ENCODE results near the gene NQO2.
"Not testable (repeated sequence)": the region's sequence is repeated elsewhere in the genome, so short reads cannot be mapped to it uniquely, and the experiment has no call there.

Gene NQO2

GRCh38 chr6:3003226-3003625, 3.5 kb downstream of the NQO2 start:
- not testable (repeated sequence) for H3K27ac ChIP-seq (ENCODE audit: low read length)
- H3K36me3 ChIP-seq (ENCODE audit: control insufficient read depth in 2 of 2, insufficient read depth in 2 of 2, low read length in 2 of 2): peaks cover 10 to 15% of the 10 kb centered on the region in 2 donors

GRCh38 chr6:3005077-3005476, 5.4 kb downstream of the NQO2 start:
- no peak overlapping the region for H3K27ac ChIP-seq (ENCODE audit: low read length)
- no peak overlapping the region for H3K4me3 ChIP-seq (ENCODE audit: low read length in 2 of 2)
- H3K9ac ChIP-seq (ENCODE audit: low read length in 2 of 2): no peak overlapping the region
- no peaks in the 10 kb centered on the region for H3K9me3 ChIP-seq (ENCODE audit: control insufficient read depth in 2 of 2, low read length in 2 of 2)
- no peaks in the 10 kb centered on the region for H3K27me3 ChIP-seq (ENCODE audit: control insufficient read depth in 1 of 2, insufficient read depth in 2 of 2, low read length in 2 of 2)
- H3K4me1 ChIP-seq (ENCODE audit: control insufficient read depth, insufficient read depth, low read length): peaks cover 7% of the 10 kb centered on the region
- H3K36me3 ChIP-seq (ENCODE audit: control insufficient read depth in 2 of 2, insufficient read depth in 2 of 2, low read length in 2 of 2): peaks cover 10 to 18% of the 10 kb centered on the region in 2 donors

More at GRCh38 chr6:3003226-3003625, 3.5 kb downstream of the NQO2 start:
- H3K4me3 ChIP-seq (ENCODE audit: low read length in 2 of 2); H3K9me3 ChIP-seq (ENCODE audit: control insufficient read depth in 2 of 2, low read length in 2 of 2); H3K27me3 ChIP-seq (ENCODE audit: control insufficient read depth in 1 of 2, insufficient read depth in 2 of 2, low read length in 2 of 2); H3K9ac ChIP-seq (ENCODE audit: low read length in 2 of 2): not testable (repeated sequence)
- H3K4me1 ChIP-seq (ENCODE audit: control insufficient read depth, insufficient read depth, low read length): peaks cover 17% of the 10 kb centered on the region

DNA sequence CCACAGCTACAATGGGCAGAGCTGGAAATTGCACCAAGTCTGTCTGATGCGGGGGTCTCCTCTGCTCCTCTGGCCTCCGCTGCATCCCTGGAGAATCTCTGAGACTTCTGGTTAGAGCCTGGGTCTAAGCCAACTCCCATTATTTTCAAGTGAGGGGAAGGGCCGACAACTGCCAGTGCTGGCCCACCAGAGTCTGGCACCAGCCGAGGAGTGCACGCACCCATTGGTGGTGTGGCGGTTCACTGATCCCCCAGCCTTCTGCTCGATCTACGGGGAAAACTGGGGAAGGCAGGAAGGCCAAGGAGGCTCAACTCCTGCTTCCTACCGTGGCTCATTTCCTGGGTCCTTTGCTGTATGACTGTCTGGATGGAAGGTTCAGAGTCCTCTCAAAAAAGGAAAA, 6.2 kb downstream of the NQO2 start:
- H3K9ac ChIP-seq (ENCODE audit: low read length in 2 of 2): no peak overlapping the region
- no peaks in the 10 kb centered on the region for H3K27me3 ChIP-seq (ENCODE audit: control insufficient read depth in 1 of 2, insufficient read depth in 2 of 2, low read length in 2 of 2)
- H3K36me3 ChIP-seq (ENCODE audit: control insufficient read depth in 2 of 2, insufficient read depth in 2 of 2, low read length in 2 of 2): peaks cover 17 to 25% of the 10 kb centered on the region in 2 donors

DNA sequence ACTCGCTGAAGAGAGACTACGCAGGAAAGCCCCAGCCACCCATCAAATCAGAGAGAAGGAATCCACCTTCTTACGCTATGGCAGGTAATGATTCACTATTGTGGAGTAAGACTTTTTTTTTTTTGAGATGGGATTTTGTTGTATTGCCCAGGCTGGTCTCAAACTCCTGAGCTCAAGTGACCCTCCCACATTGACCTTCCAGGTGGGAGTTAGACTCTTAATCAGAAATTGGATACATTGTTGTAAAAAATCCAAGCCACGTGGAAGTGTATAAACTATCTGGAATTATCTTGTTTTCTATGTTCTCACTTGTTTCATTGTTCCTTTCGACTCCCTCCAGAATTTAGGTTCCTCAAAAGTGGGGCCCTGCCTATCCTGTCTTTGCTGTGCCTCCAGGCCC, 6.8 kb downstream of the NQO2 start:
- H3K36me3 ChIP-seq (ENCODE audit: control insufficient read depth in 2 of 2, insufficient read depth in 2 of 2, low read length in 2 of 2): peaks cover 23 to 25% of the 10 kb centered on the region in 2 donors
- H3K9me3 ChIP-seq (ENCODE audit: control insufficient read depth in 2 of 2, low read length in 2 of 2): peaks cover 0 to 1% of the 10 kb centered on the region in 2 donors
- H3K4me3 ChIP-seq (ENCODE audit: low read length in 2 of 2): no peak overlapping the region
- no peaks in the 10 kb centered on the region for H3K27me3 ChIP-seq (ENCODE audit: control insufficient read depth in 1 of 2, insufficient read depth in 2 of 2, low read length in 2 of 2)
- no peak overlapping the region for H3K27ac ChIP-seq (ENCODE audit: low read length)
- no peak overlapping the region for H3K9ac ChIP-seq (ENCODE audit: low read length in 2 of 2)
- H3K4me1 ChIP-seq (ENCODE audit: control insufficient read depth, insufficient read depth, low read length): peaks cover 3% of the 10 kb centered on the region

More for the DNA sequence above, 6.2 kb downstream of the NQO2 start:
- H3K27ac ChIP-seq (ENCODE audit: low read length): no peak overlapping the region
- H3K4me1 ChIP-seq (ENCODE audit: control insufficient read depth, insufficient read depth, low read length): peaks cover 3% of the 10 kb centered on the region
- H3K4me3 ChIP-seq (ENCODE audit: low read length in 2 of 2): no peak overlapping the region
- H3K9me3 ChIP-seq (ENCODE audit: control insufficient read depth in 2 of 2, low read length in 2 of 2): no peaks in the 10 kb centered on the region

GRCh38 chr6:3007571-3007970, 7.9 kb downstream of the NQO2 start:
- no peak overlapping the region for H3K27ac ChIP-seq (ENCODE audit: low read length)
- no peak overlapping the region for H3K4me3 ChIP-seq (ENCODE audit: low read length in 2 of 2)
- H3K36me3 ChIP-seq (ENCODE audit: control insufficient read depth in 2 of 2, insufficient read depth in 2 of 2, low read length in 2 of 2): peaks cover 32 to 34% of the 10 kb centered on the region in 2 donors
- H3K27me3 ChIP-seq (ENCODE audit: control insufficient read depth in 1 of 2, insufficient read depth in 2 of 2, low read length in 2 of 2): no peaks in the 10 kb centered on the region
- H3K9ac ChIP-seq (ENCODE audit: low read length in 2 of 2): no peak overlapping the region
- no peaks in the 10 kb centered on the region for H3K4me1 ChIP-seq (ENCODE audit: control insufficient read depth, insufficient read depth, low read length)
- H3K9me3 ChIP-seq (ENCODE audit: control insufficient read depth in 2 of 2, low read length in 2 of 2): peaks cover 0 to 5% of the 10 kb centered on the region in 2 donors

DNA sequence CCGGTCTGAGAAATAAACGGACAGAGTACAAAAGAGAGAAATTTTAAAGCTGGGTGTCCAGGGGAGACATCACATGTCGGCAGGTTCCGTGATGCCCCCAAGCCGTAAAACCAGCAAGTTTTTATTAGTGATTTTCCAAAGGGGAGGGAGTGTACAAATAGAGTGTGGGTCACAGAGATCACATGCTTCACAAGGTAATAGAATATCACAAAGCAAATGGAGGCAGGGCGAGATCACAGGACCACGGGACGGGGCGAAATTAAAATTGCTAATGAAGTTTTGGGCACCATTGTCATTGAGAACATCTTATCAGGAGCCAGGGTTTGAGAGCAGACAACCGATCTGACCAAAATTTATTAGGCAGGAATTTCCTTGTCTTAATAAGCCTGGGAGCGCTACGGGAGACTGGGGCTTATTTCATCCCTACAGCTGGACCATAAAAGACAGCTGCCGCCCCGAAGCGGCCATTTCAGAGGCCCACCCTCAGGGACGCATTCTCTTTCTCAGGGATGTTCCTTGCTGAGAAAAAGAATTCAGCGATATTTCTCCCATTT, 9.1 kb downstream of the NQO2 start:
- H3K4me1 ChIP-seq (ENCODE audit: control insufficient read depth, insufficient read depth, low read length); H3K4me3 ChIP-seq (ENCODE audit: low read length in 2 of 2); H3K27ac ChIP-seq (ENCODE audit: low read length); H3K9ac ChIP-seq (ENCODE audit: low read length in 2 of 2); H3K27me3 ChIP-seq (ENCODE audit: control insufficient read depth in 1 of 2, insufficient read depth in 2 of 2, low read length in 2 of 2); H3K9me3 ChIP-seq (ENCODE audit: control insufficient read depth in 2 of 2, low read length in 2 of 2): not testable (repeated sequence)
- H3K36me3 ChIP-seq (ENCODE audit: control insufficient read depth in 2 of 2, insufficient read depth in 2 of 2, low read length in 2 of 2): peaks cover 36 to 40% of the 10 kb centered on the region in 2 donors

- Histone ChIP-seq H3K27ac (ENCODE audit: low read length) (no peak overlapping the region), H3K4me3 (ENCODE audit: low read length in 2 of 2) (no peak overlapping the region), H3K27me3 (ENCODE audit: control insufficient read depth in 1 of 2, insufficient read depth in 2 of 2, low read length in 2 of 2) (no peaks in the 10 kb centered on the region), H3K9ac (ENCODE audit: low read length in 2 of 2) (no peak overlapping the region), H3K4me1 (ENCODE audit: control insufficient read depth, insufficient read depth, low read length) (no peaks in the 10 kb centered on the region), H3K9me3 (ENCODE audit: control insufficient read depth in 2 of 2, low read length in 2 of 2) (peaks cover 0 to 5% of the 10 kb centered on the region in 2 donors), H3K36me3 (ENCODE audit: control insufficient read depth in 2 of 2, insufficient read depth in 2 of 2, low read length in 2 of 2) (peaks cover 37 to 45% of the 10 kb centered on the region in 2 donors)
Measured at GRCh38 chr6:3009930-3010329, 10.2 kb downstream of the NQO2 start.

- Histone ChIP-seq H3K9me3 (ENCODE audit: control insufficient read depth in 2 of 2, low read length in 2 of 2) (peaks cover 0 to 5% of the 10 kb centered on the region in 2 donors), H3K4me3 (ENCODE audit: low read length in 2 of 2) (no peak overlapping the region), H3K36me3 (ENCODE audit: control insufficient read depth in 2 of 2, insufficient read depth in 2 of 2, low read length in 2 of 2) (peaks cover 45 to 55% of the 10 kb centered on the region in 2 donors), H3K4me1 (ENCODE audit: control insufficient read depth, insufficient read depth, low read length) (no peaks in the 10 kb centered on the region), H3K9ac (ENCODE audit: low read length in 2 of 2) (no peak overlapping the region), H3K27ac (ENCODE audit: low read length) (no peak overlapping the region), H3K27me3 (ENCODE audit: control insufficient read depth in 1 of 2, insufficient read depth in 2 of 2, low read length in 2 of 2) (no peaks in the 10 kb centered on the region)
Measured at GRCh38 chr6:3011158-3011557, 11.5 kb downstream of the NQO2 start.

GRCh38 chr6:3011592-3011991, 11.9 kb downstream of the NQO2 start:
- Histone ChIP-seq H3K4me3 (ENCODE audit: low read length in 2 of 2) (no peak overlapping the region), H3K9ac (ENCODE audit: low read length in 2 of 2) (no peak overlapping the region), H3K4me1 (ENCODE audit: control insufficient read depth, insufficient read depth, low read length) (no peaks in the 10 kb centered on the region), H3K36me3 (ENCODE audit: control insufficient read depth in 2 of 2, insufficient read depth in 2 of 2, low read length in 2 of 2) (peaks cover 47 to 58% of the 10 kb centered on the region in 2 donors), H3K9me3 (ENCODE audit: control insufficient read depth in 2 of 2, low read length in 2 of 2) (peaks cover 0 to 5% of the 10 kb centered on the region in 2 donors), H3K27ac (ENCODE audit: low read length) (no peak overlapping the region), H3K27me3 (ENCODE audit: control insufficient read depth in 1 of 2, insufficient read depth in 2 of 2, low read length in 2 of 2) (no peaks in the 10 kb centered on the region)

DNA sequence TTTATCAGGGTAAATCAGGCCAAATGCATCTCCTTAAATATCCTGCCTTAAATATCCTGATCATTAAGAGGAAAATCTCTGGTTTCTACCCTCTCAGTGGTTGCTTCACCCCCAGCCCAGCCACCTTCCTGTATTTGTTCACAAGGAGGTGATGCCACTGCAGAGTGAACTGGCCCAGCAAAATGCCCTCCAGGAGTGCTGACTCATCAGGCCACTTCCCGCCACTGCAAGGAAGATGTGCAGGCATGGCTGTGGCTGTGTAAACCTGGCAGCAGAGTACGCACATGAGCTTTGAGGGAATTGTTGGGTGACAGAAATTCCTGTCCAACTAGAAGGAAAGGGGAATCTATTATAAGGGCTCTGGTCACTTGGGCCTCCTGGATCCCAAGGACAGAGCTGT, 13.8 kb downstream of the NQO2 start:
- Histone ChIP-seq H3K4me1 (ENCODE audit: control insufficient read depth, insufficient read depth, low read length) (no peaks in the 10 kb centered on the region), H3K36me3 (ENCODE audit: control insufficient read depth in 2 of 2, insufficient read depth in 2 of 2, low read length in 2 of 2) (peaks cover 46 to 67% of the 10 kb centered on the region in 2 donors), H3K27me3 (ENCODE audit: control insufficient read depth in 1 of 2, insufficient read depth in 2 of 2, low read length in 2 of 2) (no peaks in the 10 kb centered on the region), H3K27ac (ENCODE audit: low read length) (no peak overlapping the region), H3K9me3 (ENCODE audit: control insufficient read depth in 2 of 2, low read length in 2 of 2) (peaks cover 0 to 5% of the 10 kb centered on the region in 2 donors), H3K9ac (ENCODE audit: low read length in 2 of 2) (no peak overlapping the region), H3K4me3 (ENCODE audit: low read length in 2 of 2) (no peak overlapping the region)

- H3K4me3 ChIP-seq (ENCODE audit: low read length in 2 of 2): no peak overlapping the region
- H3K4me1 ChIP-seq (ENCODE audit: control insufficient read depth, insufficient read depth, low read length): no peaks in the 10 kb centered on the region
- H3K36me3 ChIP-seq (ENCODE audit: control insufficient read depth in 2 of 2, insufficient read depth in 2 of 2, low read length in 2 of 2): peaks cover 46 to 67% of the 10 kb centered on the region in 2 donors
- H3K9me3 ChIP-seq (ENCODE audit: control insufficient read depth in 2 of 2, low read length in 2 of 2): peaks cover 0 to 5% of the 10 kb centered on the region in 2 donors
- H3K27me3 ChIP-seq (ENCODE audit: control insufficient read depth in 1 of 2, insufficient read depth in 2 of 2, low read length in 2 of 2): no peaks in the 10 kb centered on the region
- H3K27ac ChIP-seq (ENCODE audit: low read length): no peak overlapping the region
- H3K9ac ChIP-seq (ENCODE audit: low read length in 2 of 2): no peak overlapping the region
Measured at GRCh38 chr6:3013901-3014674, 14.4 kb downstream of the NQO2 start.

Data from stomach smooth muscle (tissue), 2 donors.